Measurements from ENCODE around the gene CLMN. TPM values are rescaled to one million over a fixed set of nuclear protein-coding genes. Genes with fewer than 3 reads are reported as not detected.

The CLMN gene
- total and polyA plus RNA-seq, 2 of the 8 experiments (the other 6 are each of a cell fraction or from before 2014, with no cell fraction given), result 1.6 to 8.2 TPM

- TF ChIP-seq CHD7 (IDR thresholded peaks at IDR 0.05; ENCODE audit: insufficient replicate concordance, low read length) (no peak), SP2 (IDR thresholded peaks at IDR 0.05; ENCODE audit: low read length) (no peak), RFX5 (IDR thresholded peaks at IDR 0.05; ENCODE audit: borderline replicate concordance, low read depth, low read length) (no peak)
These were observed 68.8 kb downstream of the CLMN start (continued) for GRCh38 chr14:95250936-95251335.

Measured in H1 (cell line).